HepG2 (cell line): ENCODE results near the gene ACOT2. TPM values are rescaled to one million over a fixed set of nuclear protein-coding genes. Genes with fewer than 3 reads are reported as not detected.

Experiments
- BCL6 ChIP-seq: IDR thresholded peaks from 2 replicates; pipeline ENCODE4 v1.6.1; 2016; ENCODE audit warnings: missing genetic modification reagents, missing compliant biosample characterization
- IRF2 ChIP-seq: IDR thresholded peaks from 2 replicates; pipeline ENCODE4 v1.6.1; 2018; ENCODE audit warnings: missing genetic modification reagents, missing compliant biosample characterization
- KDM6A ChIP-seq: IDR thresholded peaks from 2 replicates; pipeline ENCODE4 v1.6.1; 2016; ENCODE audit warnings: low read depth
- NFKBIZ ChIP-seq: IDR thresholded peaks from 2 replicates; pipeline ENCODE4 v1.6.1; 2018; ENCODE audit warnings: missing genetic modification reagents, missing compliant biosample characterization
- PPARG ChIP-seq: conservative IDR thresholded peaks from 2 replicates; pipeline ENCODE4 v1.6.1; 2016; ENCODE audit warnings: missing biosample characterization, missing genetic modification reagents
- SATB2 ChIP-seq: sonication (generic); formaldehyde crosslinking; IDR thresholded peaks from 2 replicates; pipeline ENCODE4 v1.5.0; 2020; ENCODE audit warnings: missing genetic modification reagents
- SOX13 ChIP-seq, 3 experiments: fragments of 450-650 bp in 1 of 3; sonication (generic) in 1 of 3; formaldehyde crosslinking in 1 of 3; IDR thresholded peaks in 2 of 3; conservative IDR thresholded peaks in 1 of 3; 2 replicates each; pipeline versions ENCODE4 v1.5.0 to v1.6.1; 2016 to 2020; ENCODE audit warnings: antibody characterized with exemption in 1 of 3, mild to moderate bottlenecking in 1 of 3, missing compliant biosample characterization in 1 of 3, missing genetic modification reagents in 1 of 3, moderate library complexity in 1 of 3
- ZBTB7B ChIP-seq: sonication (generic); formaldehyde crosslinking; IDR thresholded peaks from 2 replicates; pipeline ENCODE4 v1.4.0; 2020; ENCODE audit warnings: missing genetic modification reagents
- ZNF224 ChIP-seq: sonication (generic); formaldehyde crosslinking; IDR thresholded peaks from 2 replicates; pipeline ENCODE4 v1.5.0; 2020; ENCODE audit warnings: mild to moderate bottlenecking, missing genetic modification reagents
- ZNF547 ChIP-seq: sonication (generic); formaldehyde crosslinking; IDR thresholded peaks from 2 replicates; pipeline ENCODE4 v1.5.1; 2020; ENCODE audit warnings: mild to moderate bottlenecking, missing genetic modification reagents
- ZNF781 ChIP-seq: sonication (generic); formaldehyde crosslinking; IDR thresholded peaks from 2 replicates; pipeline ENCODE4 v1.5.1; 2020; ENCODE audit warnings: borderline replicate concordance, mild to moderate bottlenecking, missing genetic modification reagents; ENCODE audit errors: not compliant biosample characterization
- polyA plus RNA-seq, 8 experiments: library from polyadenylated mRNA; depleted of rRNA in 3 of 8; stranded (reverse) in 7 of 8; unstranded in 1 of 8; fragments of >200 nt; fragmentation: Illumina TruSeq in 4 of 8; extraction: Trizol in 4 of 8; gene quantifications; 2 replicates each; pipeline versions ENCODE4 v1.2.1 to v1.2.3, GENCODE V29; 2011 to 2016; ENCODE audit warnings: low read depth in 4 of 8, missing spikeins in 1 of 8, mixed read lengths in 1 of 8; ENCODE audit not compliant: insufficient read depth in 1 of 8
- total RNA-seq, 5 experiments: library from RNA; depleted of rRNA; stranded (reverse); fragments of >200 nt; fragmentation: Illumina TruSeq; extraction: Trizol; gene quantifications; 2 replicates each; pipeline ENCODE4 v1.2.3, GENCODE V29; 2016; ENCODE audit warnings: low read depth in 1 of 5
- TF ChIP-seq, protein P1 (sequence below): IDR thresholded peaks from 2 replicates; pipeline ENCODE4 v1.6.1; 2016; ENCODE audit warnings: low read depth, borderline replicate concordance
- TF ChIP-seq, protein P2 (sequence below): IDR thresholded peaks from 2 replicates; pipeline ENCODE4 v1.6.1; 2012; ENCODE audit warnings: inconsistent platforms
- TF ChIP-seq, protein P3 (sequence below): sonication (generic); formaldehyde crosslinking; conservative IDR thresholded peaks from 2 replicates; pipeline ENCODE4 v1.4.0; 2020; ENCODE audit warnings: mild to moderate bottlenecking, missing genetic modification reagents, moderate library complexity
- TF ChIP-seq, protein P4 (sequence below): IDR thresholded peaks from 2 replicates; pipeline ENCODE4 v1.6.1; 2016; ENCODE audit warnings: low read depth
- TF ChIP-seq, protein P5 (sequence below): sonication (generic); formaldehyde crosslinking; IDR thresholded peaks from 2 replicates; pipeline ENCODE4 v1.4.0; 2020; ENCODE audit warnings: mild to moderate bottlenecking, missing genetic modification reagents

Gene ACOT2
- total and polyA plus RNA-seq, 2 of the 13 experiments (the other 11 are each of a cell fraction or from before 2014, with no cell fraction given): 60.0 to 110 TPM

DNA sequence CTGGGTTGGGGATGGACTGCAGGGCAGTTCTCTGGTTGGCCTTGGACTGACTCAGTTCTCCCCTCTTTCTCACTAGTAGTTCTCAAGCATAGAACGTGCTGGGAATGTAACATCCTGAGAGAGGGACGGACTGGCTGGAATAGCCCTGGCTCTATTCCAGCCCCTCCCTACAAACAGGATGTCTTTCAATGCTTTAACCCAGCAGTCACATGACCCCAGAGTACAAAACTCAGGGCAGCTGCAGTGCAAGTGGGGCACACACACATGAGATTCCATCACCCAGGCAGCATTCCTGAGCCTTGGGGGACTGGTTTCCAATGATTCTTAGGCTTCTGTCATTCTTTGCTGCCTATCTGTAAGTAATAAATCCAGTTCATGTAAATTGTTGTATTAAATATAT, 41.7 kb downstream of the ACOT2 start (continued):
- TF ChIP-seq ZNF547 (CRISPR knock-in tag) (no peak), PPARG (peak; percentile 39; the same call in 1 of the 2 replicates), ZNF781 (no peak), NFKBIZ (no peak), BCL6 (CRISPR knock-in tag) (0 out of 2 replicates have a peak, but pooled peaks have one; percentile 18), SATB2 (CRISPR knock-in tag) (no peak), KDM6A (0 out of 2 replicates have a peak, but pooled peaks have one; percentile 20), ZNF224 (peak; percentile 100), ZBTB7B (CRISPR knock-in tag) (0 out of 2 replicates have a peak, but pooled peaks have one; percentile 19), IRF2 (CRISPR knock-in tag) (peak; percentile 70; the same call in 1 of the 2 replicates), SOX13 (IDR thresholded peaks at IDR 0.05) (no peak), SOX13 (CRISPR knock-in tag; conservative IDR thresholded peaks at IDR 0.05 in 1 of 2, IDR thresholded peaks at IDR 0.05 in 1 of 2) (peak in 1 of 2 experiments; percentile 60; a peak in 2 of 4 replicates)
- TF ChIP-seq, protein P1, sequence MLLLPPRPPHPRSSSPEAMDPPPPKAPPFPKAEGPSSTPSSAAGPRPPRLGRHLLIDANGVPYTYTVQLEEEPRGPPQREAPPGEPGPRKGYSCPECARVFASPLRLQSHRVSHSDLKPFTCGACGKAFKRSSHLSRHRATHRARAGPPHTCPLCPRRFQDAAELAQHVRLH (CRISPR knock-in tag): 0 out of 2 replicates have a peak, but pooled peaks have one; percentile 22
- TF ChIP-seq, protein P2, sequence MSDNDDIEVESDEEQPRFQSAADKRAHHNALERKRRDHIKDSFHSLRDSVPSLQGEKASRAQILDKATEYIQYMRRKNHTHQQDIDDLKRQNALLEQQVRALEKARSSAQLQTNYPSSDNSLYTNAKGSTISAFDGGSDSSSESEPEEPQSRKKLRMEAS: 0 out of 2 replicates have a peak, but pooled peaks have one; percentile 22
- TF ChIP-seq, protein P3, sequence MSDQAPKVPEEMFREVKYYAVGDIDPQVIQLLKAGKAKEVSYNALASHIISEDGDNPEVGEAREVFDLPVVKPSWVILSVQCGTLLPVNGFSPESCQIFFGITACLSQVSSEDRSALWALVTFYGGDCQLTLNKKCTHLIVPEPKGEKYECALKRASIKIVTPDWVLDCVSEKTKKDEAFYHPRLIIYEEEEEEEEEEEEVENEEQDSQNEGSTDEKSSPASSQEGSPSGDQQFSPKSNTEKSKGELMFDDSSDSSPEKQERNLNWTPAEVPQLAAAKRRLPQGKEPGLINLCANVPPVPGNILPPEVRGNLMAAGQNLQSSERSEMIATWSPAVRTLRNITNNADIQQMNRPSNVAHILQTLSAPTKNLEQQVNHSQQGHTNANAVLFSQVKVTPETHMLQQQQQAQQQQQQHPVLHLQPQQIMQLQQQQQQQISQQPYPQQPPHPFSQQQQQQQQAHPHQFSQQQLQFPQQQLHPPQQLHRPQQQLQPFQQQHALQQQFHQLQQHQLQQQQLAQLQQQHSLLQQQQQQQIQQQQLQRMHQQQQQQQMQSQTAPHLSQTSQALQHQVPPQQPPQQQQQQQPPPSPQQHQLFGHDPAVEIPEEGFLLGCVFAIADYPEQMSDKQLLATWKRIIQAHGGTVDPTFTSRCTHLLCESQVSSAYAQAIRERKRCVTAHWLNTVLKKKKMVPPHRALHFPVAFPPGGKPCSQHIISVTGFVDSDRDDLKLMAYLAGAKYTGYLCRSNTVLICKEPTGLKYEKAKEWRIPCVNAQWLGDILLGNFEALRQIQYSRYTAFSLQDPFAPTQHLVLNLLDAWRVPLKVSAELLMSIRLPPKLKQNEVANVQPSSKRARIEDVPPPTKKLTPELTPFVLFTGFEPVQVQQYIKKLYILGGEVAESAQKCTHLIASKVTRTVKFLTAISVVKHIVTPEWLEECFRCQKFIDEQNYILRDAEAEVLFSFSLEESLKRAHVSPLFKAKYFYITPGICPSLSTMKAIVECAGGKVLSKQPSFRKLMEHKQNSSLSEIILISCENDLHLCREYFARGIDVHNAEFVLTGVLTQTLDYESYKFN (CRISPR knock-in tag): peak; percentile 28; the same call in 1 of the 2 replicates
- TF ChIP-seq, protein P4, sequence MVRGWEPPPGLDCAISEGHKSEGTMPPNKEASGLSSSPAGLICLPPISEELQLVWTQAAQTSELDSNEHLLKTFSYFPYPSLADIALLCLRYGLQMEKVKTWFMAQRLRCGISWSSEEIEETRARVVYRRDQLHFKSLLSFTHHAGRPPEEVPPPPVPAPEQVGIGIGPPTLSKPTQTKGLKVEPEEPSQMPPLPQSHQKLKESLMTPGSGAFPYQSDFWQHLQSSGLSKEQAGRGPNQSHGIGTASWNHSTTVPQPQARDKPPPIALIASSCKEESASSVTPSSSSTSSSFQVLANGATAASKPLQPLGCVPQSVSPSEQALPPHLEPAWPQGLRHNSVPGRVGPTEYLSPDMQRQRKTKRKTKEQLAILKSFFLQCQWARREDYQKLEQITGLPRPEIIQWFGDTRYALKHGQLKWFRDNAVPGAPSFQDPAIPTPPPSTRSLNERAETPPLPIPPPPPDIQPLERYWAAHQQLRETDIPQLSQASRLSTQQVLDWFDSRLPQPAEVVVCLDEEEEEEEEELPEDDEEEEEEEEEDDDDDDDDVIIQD: peak; percentile 84
- TF ChIP-seq, protein P5, sequence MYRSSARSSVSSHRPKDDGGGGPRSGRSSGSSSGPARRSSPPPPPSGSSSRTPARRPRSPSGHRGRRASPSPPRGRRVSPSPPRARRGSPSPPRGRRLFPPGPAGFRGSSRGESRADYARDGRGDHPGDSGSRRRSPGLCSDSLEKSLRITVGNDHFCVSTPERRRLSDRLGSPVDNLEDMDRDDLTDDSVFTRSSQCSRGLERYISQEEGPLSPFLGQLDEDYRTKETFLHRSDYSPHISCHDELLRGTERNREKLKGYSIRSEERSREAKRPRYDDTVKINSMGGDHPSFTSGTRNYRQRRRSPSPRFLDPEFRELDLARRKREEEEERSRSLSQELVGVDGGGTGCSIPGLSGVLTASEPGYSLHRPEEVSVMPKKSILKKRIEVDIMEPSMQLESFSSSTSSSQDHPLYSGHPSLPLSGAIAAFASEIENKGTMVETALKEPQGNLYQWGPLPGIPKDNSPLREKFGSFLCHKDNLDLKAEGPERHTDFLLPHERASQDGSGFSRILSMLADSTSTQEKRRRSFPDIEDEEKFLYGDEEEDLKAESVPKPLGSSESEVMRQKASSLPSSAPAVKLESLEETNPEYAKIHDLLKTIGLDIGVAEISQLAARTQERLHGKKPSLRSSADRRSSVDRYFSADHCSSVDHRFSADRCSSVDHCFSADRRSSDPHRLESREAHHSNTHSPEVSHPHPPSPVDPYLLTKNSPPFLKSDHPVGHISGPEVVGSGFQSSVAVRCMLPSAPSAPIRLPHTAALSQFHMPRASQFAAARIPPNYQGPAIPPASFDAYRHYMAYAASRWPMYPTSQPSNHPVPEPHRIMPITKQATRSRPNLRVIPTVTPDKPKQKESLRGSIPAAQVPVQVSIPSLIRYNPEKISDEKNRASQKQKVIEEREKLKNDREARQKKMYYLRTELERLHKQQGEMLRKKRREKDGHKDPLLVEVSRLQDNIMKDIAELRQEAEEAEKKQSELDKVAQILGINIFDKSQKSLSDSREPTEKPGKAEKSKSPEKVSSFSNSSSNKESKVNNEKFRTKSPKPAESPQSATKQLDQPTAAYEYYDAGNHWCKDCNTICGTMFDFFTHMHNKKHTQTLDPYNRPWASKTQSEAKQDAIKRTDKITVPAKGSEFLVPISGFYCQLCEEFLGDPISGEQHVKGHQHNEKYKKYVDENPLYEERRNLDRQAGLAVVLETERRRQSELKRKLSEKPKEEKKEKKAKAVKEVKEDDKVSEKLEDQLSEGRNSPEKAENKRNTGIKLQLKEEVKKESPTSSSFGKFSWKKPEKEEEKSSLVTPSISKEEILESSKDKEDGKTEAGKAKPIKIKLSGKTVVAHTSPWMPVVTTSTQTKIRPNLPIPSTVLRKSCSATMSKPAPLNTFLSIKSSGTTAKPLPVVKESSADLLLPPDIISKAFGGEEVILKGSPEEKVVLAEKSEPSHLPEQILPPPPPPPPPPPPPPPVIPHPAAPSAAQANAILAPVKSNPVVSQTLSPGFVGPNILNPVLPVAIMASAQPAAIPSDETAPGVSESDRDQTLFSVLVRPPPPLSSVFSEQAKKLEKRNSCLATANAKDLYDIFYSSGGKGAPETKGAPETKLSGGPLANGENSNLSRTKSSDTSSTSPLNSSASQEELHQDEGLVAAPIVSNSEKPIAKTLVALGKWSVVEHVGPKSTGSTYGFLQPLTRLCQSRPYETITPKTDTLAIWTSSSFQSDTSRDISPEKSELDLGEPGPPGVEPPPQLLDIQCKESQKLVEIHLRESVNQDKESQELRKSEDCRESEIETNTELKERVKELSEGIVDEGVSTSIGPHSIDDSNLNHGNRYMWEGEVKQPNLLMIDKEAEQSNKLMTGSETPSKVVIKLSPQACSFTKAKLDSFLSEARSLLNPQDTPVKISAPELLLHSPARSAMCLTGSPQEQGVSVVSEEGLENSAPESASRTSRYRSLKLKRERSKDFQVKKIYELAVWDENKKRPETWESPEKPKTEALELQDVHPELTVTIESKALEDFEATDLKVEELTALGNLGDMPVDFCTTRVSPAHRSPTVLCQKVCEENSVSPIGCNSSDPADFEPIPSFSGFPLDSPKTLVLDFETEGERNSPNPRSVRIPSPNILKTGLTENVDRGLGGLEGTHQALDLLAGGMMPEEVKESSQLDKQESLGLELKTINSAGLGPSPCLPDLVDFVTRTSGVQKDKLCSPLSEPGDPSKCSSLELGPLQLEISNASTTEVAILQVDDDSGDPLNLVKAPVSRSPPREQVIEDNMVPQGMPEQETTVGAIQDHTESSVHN (CRISPR knock-in tag): no peak
